H1 (cell line): ENCODE results near the gene RNF224. TPM values are rescaled to one million over a fixed set of nuclear protein-coding genes. Genes with fewer than 3 reads are reported as not detected.

Experiments used
- CTCF ChIA-PET: fragments of 300-600 bp; sonication (Branson Sonifier 250); formaldehyde crosslinking; loops from one replicate; lab custom pipeline; 2021; ENCODE audit not compliant: partially characterized antibody; lab: Charles Lee
- POLR2A ChIA-PET: fragments of 300-600 bp; sonication (Branson Sonifier 250); formaldehyde crosslinking; loops from one replicate; lab custom pipeline; 2021; ENCODE audit warnings: inconsistent platforms; ENCODE audit not compliant: partially characterized antibody; lab: Charles Lee
- DNase-seq, 2 experiments: peaks; one replicate each; pipeline versions ENCODE4 v3.0.0 to v3.0.0-alpha.2; 2010 to 2022; ENCODE audit warnings: low spot score in 2 of 2, low read depth in 1 of 2, mixed read lengths in 1 of 2
- FAIRE-seq: peaks from 2 replicates; lab custom pipeline; 2011; peaks lifted over from hg19 to GRCh38; lab: Jason Lieb, UNC
- H2AFZ ChIP-seq: 2 replicates; pipeline ENCODE4 v1.8.1; 2012; ENCODE audit warnings: low read length, inconsistent platforms
- H2AK5ac ChIP-seq: 2 replicates; pipeline ENCODE4 v1.6.1; 2013; ENCODE audit warnings: low read depth, low read length
- H2BK120ac ChIP-seq: replicated peaks from 2 replicates; pipeline ENCODE3; 2013; ENCODE audit warnings: low read depth, low read length, inconsistent platforms
- H2BK12ac ChIP-seq: 2 replicates; pipeline ENCODE4 v1.6.1; 2013; ENCODE audit warnings: low read depth, low read length
- H2BK15ac ChIP-seq: 2 replicates; pipeline ENCODE4 v1.6.1; 2013; ENCODE audit warnings: low read length
- H2BK20ac ChIP-seq: 2 replicates; pipeline ENCODE4 v1.6.1; 2013; ENCODE audit warnings: low read length
- H2BK5ac ChIP-seq: 2 replicates; pipeline ENCODE4 v1.6.1; 2013; ENCODE audit warnings: low read depth, low read length
- H3K14ac ChIP-seq: 2 replicates; pipeline ENCODE4 v1.6.1; 2013; ENCODE audit warnings: inconsistent platforms; ENCODE audit not compliant: insufficient read length
- H3K18ac ChIP-seq: 2 replicates; pipeline ENCODE4 v1.6.1; 2013; ENCODE audit warnings: low read length; ENCODE audit errors: extremely low read depth
- H3K23ac ChIP-seq: 2 replicates; pipeline ENCODE4 v1.6.1; 2013; ENCODE audit warnings: inconsistent platforms; ENCODE audit not compliant: insufficient read length
- H3K23me2 ChIP-seq: 2 replicates; pipeline ENCODE4 v1.6.1; 2013; ENCODE audit warnings: low read depth, low read length
- H3K27ac ChIP-seq: 2 replicates; pipeline ENCODE4 v1.6.1; 2011; ENCODE audit warnings: low read depth, low read length, inconsistent platforms
- H3K27me3 ChIP-seq, 4 experiments: replicated peaks in 1 of 4; 1 replicate in 1 of 4; 2 replicates in 3 of 4; pipeline versions ENCODE4 v1.6.1 to v1.8.1; 2011 to 2013; ENCODE audit warnings: low read length in 3 of 4, mild to moderate bottlenecking in 3 of 4, inconsistent platforms in 2 of 4, mixed read lengths in 2 of 4, moderate library complexity in 1 of 4; ENCODE audit not compliant: control insufficient read depth in 3 of 4, insufficient read depth in 3 of 4; ENCODE audit errors: extremely low read depth in 1 of 4
- H3K36me3 ChIP-seq, 4 experiments: 2 replicates each; pipeline versions ENCODE4 v1.6.1 to v1.8.1; 2011 to 2013; ENCODE audit warnings: mild to moderate bottlenecking in 4 of 4, low read length in 3 of 4, moderate library complexity in 2 of 4, control low read depth in 1 of 4, inconsistent platforms in 1 of 4; ENCODE audit not compliant: insufficient read depth in 4 of 4, control insufficient read depth in 2 of 4
- H3K4ac ChIP-seq: replicated peaks from 2 replicates; pipeline ENCODE3; 2013; ENCODE audit warnings: low read length, low read depth, mixed read lengths, inconsistent platforms; ENCODE audit not compliant: insufficient read length
- H3K4me1 ChIP-seq, 4 experiments: replicated peaks in 1 of 4; 1 replicate in 1 of 4; 2 replicates in 3 of 4; pipeline versions ENCODE4 v1.6.1 to v1.8.1; 2011 to 2013; ENCODE audit warnings: low read length in 3 of 4, inconsistent platforms in 2 of 4, mixed read lengths in 1 of 4; ENCODE audit not compliant: insufficient read depth in 4 of 4, control insufficient read depth in 3 of 4
- H3K4me2 ChIP-seq, 2 experiments: 2 replicates each; pipeline versions ENCODE4 v1.6.1 to v1.8.1; 2011 to 2013; ENCODE audit warnings: low read depth in 2 of 2, low read length in 2 of 2, control low read depth in 1 of 2, inconsistent platforms in 1 of 2, mild to moderate bottlenecking in 1 of 2; ENCODE audit not compliant: insufficient read depth in 1 of 2
- H3K4me3 ChIP-seq, 4 experiments: fragments of 200-600, 300-600 bp in 1 of 4; sonication (generic), shearing (Covaris generic), sonication (Bioruptor Twin) in 1 of 4; 2 replicates each; pipeline versions ENCODE4 v1.5.1 to v1.8.1; 2011 to 2016; ENCODE audit warnings: low read length in 4 of 4, low read depth in 3 of 4, control low read depth in 2 of 4, inconsistent platforms in 2 of 4, mild to moderate bottlenecking in 2 of 4, mixed read lengths in 1 of 4, moderate library complexity in 1 of 4; ENCODE audit not compliant: insufficient read depth in 2 of 4; ENCODE audit errors: extremely low read depth in 1 of 4
- H3K56ac ChIP-seq: replicated peaks from 2 replicates; pipeline ENCODE3; 2013; ENCODE audit warnings: low read depth, mild to moderate bottlenecking, mixed read lengths, low read length, inconsistent platforms; ENCODE audit not compliant: insufficient read length
- H3K79me1 ChIP-seq: 2 replicates; pipeline ENCODE4 v1.6.1; 2013; ENCODE audit warnings: low read depth, low read length, control low read depth
- H3K79me2 ChIP-seq, 2 experiments: 2 replicates each; pipeline versions ENCODE4 v1.6.1 to v1.8.1; 2012 to 2013; ENCODE audit warnings: low read length in 2 of 2, mild to moderate bottlenecking in 2 of 2, inconsistent platforms in 1 of 2; ENCODE audit not compliant: insufficient read depth in 2 of 2, control insufficient read depth in 1 of 2
- H3K9ac ChIP-seq, 4 experiments: replicated peaks in 1 of 4; 1 replicate in 1 of 4; 2 replicates in 3 of 4; pipeline versions ENCODE4 v1.6.1 to v1.8.1; 2011 to 2013; ENCODE audit warnings: low read depth in 3 of 4, low read length in 3 of 4, control low read depth in 2 of 4, mild to moderate bottlenecking in 2 of 4, moderate library complexity in 2 of 4, inconsistent platforms in 1 of 4; ENCODE audit errors: extremely low read depth in 1 of 4
- H3K9me3 ChIP-seq, 2 experiments: 2 replicates each; pipeline versions ENCODE4 v1.6.1 to v1.8.1; 2012 to 2013; ENCODE audit warnings: mild to moderate bottlenecking in 2 of 2, moderate library complexity in 2 of 2, control low read depth in 1 of 2, inconsistent platforms in 1 of 2, low read depth in 1 of 2, low read length in 1 of 2, mixed read lengths in 1 of 2; ENCODE audit not compliant: insufficient read depth in 2 of 2
- H4K20me1 ChIP-seq, 2 experiments: replicated peaks in 1 of 2; 2 replicates each; pipeline versions ENCODE3 to v1.8.1; 2011 to 2013; ENCODE audit warnings: inconsistent platforms in 2 of 2, low read length in 2 of 2, mild to moderate bottlenecking in 1 of 2; ENCODE audit not compliant: insufficient read depth in 2 of 2, control insufficient read depth in 1 of 2
- H4K5ac ChIP-seq: 2 replicates; pipeline ENCODE4 v1.6.1; 2013; ENCODE audit warnings: low read length, low read depth, mixed read lengths, inconsistent platforms; ENCODE audit not compliant: insufficient read length
- H4K8ac ChIP-seq: 2 replicates; pipeline ENCODE4 v1.8.0; 2013; ENCODE audit warnings: mild to moderate bottlenecking, moderate library complexity, low read length, inconsistent platforms; ENCODE audit not compliant: insufficient read depth; ENCODE audit errors: extremely low read depth
- H4K91ac ChIP-seq: replicated peaks from 2 replicates; pipeline ENCODE3; 2013; ENCODE audit warnings: low read length, mixed read lengths, inconsistent platforms; ENCODE audit not compliant: insufficient read length
- EZH2 ChIP-seq: fragments of 200-600 bp; sonication (generic); IDR thresholded peaks from 2 replicates; pipeline ENCODE4 v1.7.1; 2012; ENCODE audit warnings: low read depth, mild to moderate bottlenecking, moderate library complexity, low read length, inconsistent platforms; ENCODE audit not compliant: severe bottlenecking
- JUND ChIP-seq: IDR thresholded peaks from 2 replicates; pipeline ENCODE4 v1.6.1; 2011; ENCODE audit warnings: mild to moderate bottlenecking, improper control_type of control experiment, low read length
- KDM1A ChIP-seq: fragments of 200-600, 300-600 bp; sonication (generic); IDR thresholded peaks from 2 replicates; pipeline ENCODE4 v1.7.1; 2016; ENCODE audit warnings: mild to moderate bottlenecking, low read length, borderline replicate concordance
- NRF1 ChIP-seq: IDR thresholded peaks from 2 replicates; pipeline ENCODE4 v1.6.1; 2011; ENCODE audit warnings: mild to moderate bottlenecking, low read depth, low read length, improper control_type of control experiment
- POLR2AphosphoS5 ChIP-seq: IDR thresholded peaks from 2 replicates; pipeline ENCODE4 v1.6.1; 2011; ENCODE audit warnings: low read depth, low read length
- SIRT6 ChIP-seq: IDR thresholded peaks from one replicate; pipeline ENCODE4 v1.7.1; 2012; ENCODE audit warnings: low read length, inconsistent platforms
- SP1 ChIP-seq: IDR thresholded peaks from 2 replicates; pipeline ENCODE4 v1.6.1; 2011; ENCODE audit warnings: low read depth, low read length
- TCF12 ChIP-seq: IDR thresholded peaks from 2 replicates; pipeline ENCODE4 v1.6.1; 2011; ENCODE audit warnings: low read depth, mild to moderate bottlenecking, low read length
- WGBS, 2 experiments: shearing (Covaris generic) in 1 of 2; methylation state at CpG; one replicate each; pipeline versions ENCODE4 v1.1.6 to v1.1.7; 2013 to 2015; ENCODE audit warnings: low lambda C conversion rate in 2 of 2, mixed read lengths in 2 of 2, inconsistent platforms in 1 of 2, low coverage in 1 of 2, missing lambda C conversion rate in 1 of 2; ENCODE audit not compliant: insufficient replicate concordance in 2 of 2, insufficient coverage in 1 of 2, insufficient read length in 1 of 2; ENCODE audit errors: extremely low coverage in 1 of 2, missing lambda C conversion rate in 1 of 2; 5-methylcytosine and 5-hydroxymethylcytosine counted together
- polyA plus RNA-seq, 7 experiments: library from polyadenylated mRNA; depleted of rRNA in 3 of 7; stranded (reverse) in 5 of 7; unstranded in 2 of 7; fragments of >200 nt in 5 of 7; fragments of 200-250 nt in 2 of 7; gene quantifications; 1 replicate in 5 of 7; 2 replicates in 1 of 7; 4 replicates in 1 of 7; pipeline versions ENCODE4 v1.2.1 to v1.2.3, GENCODE V29; 2011 to 2013; ENCODE audit warnings: missing spikeins in 2 of 7, mixed read lengths in 2 of 7
- total RNA-seq: library from RNA; stranded (reverse); fragmentation: NEBNext Ultra II Directional; extraction: Animal tissue kit (Norgen Biotek cat#: 25700); gene quantifications from 2 replicates; pipeline ENCODE4 v1.2.1, GENCODE V29; 2021

Gene RNF224
- total and polyA plus RNA-seq, 2 of the 8 experiments (the other 6 are each of a cell fraction or from before 2014, with no cell fraction given): 0.24 TPM; not detected in 1

DNA sequence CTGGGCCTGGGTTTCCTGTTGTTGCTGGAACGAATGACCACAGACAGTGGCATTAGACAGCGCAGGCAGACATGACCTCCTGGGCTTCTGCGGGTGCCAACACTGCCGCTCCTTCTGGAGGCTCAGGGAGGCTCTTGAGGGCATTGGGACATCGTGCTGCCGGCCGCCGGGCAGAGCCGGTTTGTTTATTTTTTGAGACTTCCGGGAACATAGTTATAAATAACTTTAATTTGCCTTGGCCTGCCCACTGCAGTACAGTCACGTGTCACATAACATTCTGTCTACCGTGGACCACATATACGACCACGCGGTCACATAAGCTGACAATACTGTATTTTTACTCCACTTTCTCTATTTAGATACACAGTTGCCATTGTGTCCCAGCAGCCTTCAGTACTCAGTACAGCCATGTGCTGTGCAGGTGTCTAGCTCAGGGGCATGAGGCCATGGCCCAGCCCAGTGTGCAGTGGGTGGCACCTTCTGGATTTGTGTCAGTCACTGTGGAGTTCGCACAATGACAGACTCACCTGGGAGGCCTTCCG is 42.0 kb downstream of the RNF224 start:
- Histone ChIP-seq H2BK20ac (no peak overlapping the region), H3K79me1 (no peaks in the 10 kb centered on the region), H3K36me3 (peaks cover 4 to 33% (median 23%) of the 10 kb centered on the region in 4 experiments; a peak in 7 of 8 replicates), H2AFZ (no peak overlapping the region), H3K4me3 (no peak overlapping the region), H3K14ac (no peak overlapping the region), H2BK15ac (no peak overlapping the region)
- POLR2A ChIA-PET: interaction anchor here (1.7 to 69.9 kb wide), 3 partner anchors 12 to 34 kb away, joined by 4 to 1462 read pairs (median 1462); partner anchors contain the start of genes CYSRT1, NDOR1, NELFB and RNF208
- WGBS, 2 experiments: 96% methylated on average over 17 of the region's 17 CpGs; no CpG with 5 or more reads in 1 of the 2 experiments
- TF ChIP-seq NRF1 (no peak), SP1 (no peak), EZH2 (no peak), JUND (no peak), TCF12 (no peak), SIRT6 (no peak), POLR2AphosphoS5 (no peak), KDM1A (no peak)
- TF ChIP-seq, all 59 proteins: peak for 0
- peaks cover 2% of the 10 kb centered on the region; the same call in 1 of the 2 replicates for H3K23me2 ChIP-seq
- no peak overlapping the region for H2BK12ac ChIP-seq
- H3K9me3 ChIP-seq: no peaks in the 10 kb centered on the region
- no peak overlapping the region for H3K23ac ChIP-seq
- H3K18ac ChIP-seq: no peak overlapping the region
- H3K4me1 ChIP-seq: peaks cover 0 to 4% (median 1%) of the 10 kb centered on the region in 4 experiments; a peak in 3 of 7 replicates
- no peak overlapping the region for H2BK120ac ChIP-seq
- H3K4ac ChIP-seq: no peak overlapping the region
- peaks cover 4 to 13% of the 10 kb centered on the region in 2 experiments for H4K20me1 ChIP-seq
- H4K91ac ChIP-seq: no peak overlapping the region
- no peak for FAIRE-seq
- H2BK5ac ChIP-seq: no peak overlapping the region
- no peak overlapping the region for H2AK5ac ChIP-seq
- H3K27me3 ChIP-seq: no peaks in the 10 kb centered on the region
- no peak overlapping the region for H3K27ac ChIP-seq
- no peak overlapping the region for H3K4me2 ChIP-seq
- CTCF ChIA-PET: interaction anchor here (1.1 to 1.9 kb wide), 3 partner anchors 11 to 33 kb away, joined by 3 to 6 read pairs (median 4); no protein-coding TSS in a partner anchor
- H3K79me2 ChIP-seq: no peaks in the 10 kb centered on the region
- H4K8ac ChIP-seq: no peak overlapping the region
- no peak for DNase-seq
- no peak overlapping the region for H3K9ac ChIP-seq
- H3K56ac ChIP-seq: no peak overlapping the region
- H4K5ac ChIP-seq: no peak overlapping the region
